G401 (cell line): ENCODE data around the gene AKT3. TPM values are rescaled to one million over a fixed set of nuclear protein-coding genes. Genes with fewer than 3 reads are reported as not detected.

ENCODE experiments used
- DNase-seq: peaks from one replicate; pipeline ENCODE4 v3.0.0-alpha.2; 2015; ENCODE audit warnings: low spot score
- in situ Hi-C: cut with HindIII; loops from 2 replicates; pipeline ENCODE4 v1.10.0; 2016; ENCODE audit warnings: low sequenced_read_pairs, mixed read lengths
- total RNA-seq: library from RNA; depleted of rRNA; stranded (reverse); fragments of >200 nt; shearing (Covaris generic); gene quantifications from 2 replicates; pipeline ENCODE4 v1.2.3, GENCODE V29; 2014

AKT3 gene
- total RNA-seq, 1 experiment from 2014 or later, result 9.5 TPM

GRCh38 chr1:243465738-243466137 lies 384.3 kb downstream of the AKT3 start:
- in situ Hi-C loops, result no loop called here
- DNase-seq, result no peak

GRCh38 chr1:243465081-243465480 lies 385.0 kb downstream of the AKT3 start:
- DNase-seq, result no peak
- in situ Hi-C loops, result no loop called here

GRCh38 chr1:243462929-243463697 lies 386.9 kb downstream of the AKT3 start:
- in situ Hi-C loops, result no loop called here
- no peak for DNase-seq

GRCh38 chr1:243461700-243462099 lies 388.3 kb downstream of the AKT3 start:
- in situ Hi-C loops, result no loop called here

GRCh38 chr1:243459059-243459458 lies 391.0 kb downstream of the AKT3 start:
- in situ Hi-C loops, result no loop called here
- no peak for DNase-seq

More at GRCh38 chr1:243461700-243462099, 388.3 kb downstream of the AKT3 start:
- no peak for DNase-seq

- in situ Hi-C loops, result no loop called here
- DNase-seq, result no peak
These were observed 392.6 kb downstream of the AKT3 start for GRCh38 chr1:243457363-243457982.

- in situ Hi-C loops, result no loop called here
- no peak for DNase-seq
These were observed 394.0 kb downstream of the AKT3 start for GRCh38 chr1:243455760-243456651.

GRCh38 chr1:243454328-243454997 lies 395.6 kb downstream of the AKT3 start:
- in situ Hi-C loops, result no loop called here
- DNase-seq, result no peak

- in situ Hi-C loops, result no loop called here
These were observed 398.0 kb downstream of the AKT3 start for GRCh38 chr1:243452092-243452491.

GRCh38 chr1:243449373-243449772 lies 400.7 kb downstream of the AKT3 start:
- no peak for DNase-seq

More at GRCh38 chr1:243452092-243452491, 398.0 kb downstream of the AKT3 start:
- DNase-seq, result no peak

GRCh38 chr1:243447844-243448243 lies 402.2 kb downstream of the AKT3 start:
- no peak for DNase-seq
- in situ Hi-C loops, result no loop called here

More at GRCh38 chr1:243449373-243449772, 400.7 kb downstream of the AKT3 start:
- in situ Hi-C loops, result no loop called here

- no peak for DNase-seq
These were observed 402.7 kb downstream of the AKT3 start for GRCh38 chr1:243447347-243447746.

GRCh38 chr1:243443557-243443956 lies 406.5 kb downstream of the AKT3 start:
- DNase-seq, result no peak
- in situ Hi-C loops, result no loop called here

More at GRCh38 chr1:243447347-243447746, 402.7 kb downstream of the AKT3 start:
- in situ Hi-C loops, result no loop called here

GRCh38 chr1:243441601-243442000 lies 408.4 kb downstream of the AKT3 start:
- no peak for DNase-seq
- in situ Hi-C loops, result no loop called here

GRCh38 chr1:243440406-243440805 lies 409.6 kb downstream of the AKT3 start:
- in situ Hi-C loops, result no loop called here
- no peak for DNase-seq

GRCh38 chr1:243438815-243439214 lies 411.2 kb downstream of the AKT3 start:
- in situ Hi-C loops, result no loop called here
- DNase-seq, result no peak
